GM12801 (cell line): ENCODE measurements around the gene NLRP6.

Experiments
- CTCF ChIP-seq: IDR thresholded peaks from one replicate; pipeline ENCODE4 v1.5.1; 2011; ENCODE audit warnings: control low read depth; ENCODE audit not compliant: insufficient read length; ENCODE audit errors: extremely low read depth

The NLRP6 gene

DNA sequence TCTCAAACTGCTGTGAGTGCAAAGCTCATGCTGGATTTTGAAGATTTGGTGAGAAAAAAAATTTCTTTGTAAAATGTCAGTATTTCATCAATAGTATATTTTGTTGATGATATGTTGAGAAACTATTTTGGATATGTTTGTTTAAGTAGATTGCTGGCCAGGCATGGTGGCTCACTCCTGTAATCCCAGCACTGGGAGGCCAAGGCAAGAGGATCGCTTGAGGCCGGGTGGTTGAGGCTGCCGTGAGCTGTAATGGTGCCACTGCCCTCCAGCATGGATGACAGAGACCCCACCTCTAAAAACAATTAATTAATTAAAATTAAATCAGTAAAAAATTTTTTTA is 49.3 kb downstream of the NLRP6 start:
- no peak for TF ChIP-seq CTCF

DNA sequence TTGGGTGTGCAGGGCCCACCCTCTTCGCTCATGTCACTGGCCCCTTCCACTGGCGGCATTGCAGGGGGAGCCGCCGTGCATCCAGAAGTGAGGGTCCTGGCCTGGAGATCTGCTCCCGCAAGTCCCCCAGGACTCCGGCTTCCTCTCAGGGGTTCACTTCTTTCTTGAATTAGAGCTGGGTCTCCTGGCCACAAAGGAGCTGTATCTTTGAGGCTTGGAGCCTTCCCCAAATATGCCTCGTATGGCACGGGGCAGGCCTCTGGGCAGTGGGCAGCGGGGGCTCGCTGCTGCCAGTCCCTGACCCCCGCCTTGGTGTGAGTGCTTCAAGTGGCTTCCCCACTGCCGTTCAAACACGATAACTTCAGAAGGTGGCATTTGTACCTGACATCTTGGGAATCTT is 49.8 kb downstream of the NLRP6 start:
- no peak for TF ChIP-seq CTCF

GRCh38 chr11:329886-330253 is 51.7 kb downstream of the NLRP6 start:
- no peak for TF ChIP-seq CTCF

GRCh38 chr11:330307-330693 is 52.1 kb downstream of the NLRP6 start:
- no peak for TF ChIP-seq CTCF

- no peak for TF ChIP-seq CTCF
Measured at GRCh38 chr11:330694-331357, 52.6 kb downstream of the NLRP6 start.

GRCh38 chr11:331358-332060 is 53.3 kb downstream of the NLRP6 start:
- TF ChIP-seq CTCF, result no peak

DNA sequence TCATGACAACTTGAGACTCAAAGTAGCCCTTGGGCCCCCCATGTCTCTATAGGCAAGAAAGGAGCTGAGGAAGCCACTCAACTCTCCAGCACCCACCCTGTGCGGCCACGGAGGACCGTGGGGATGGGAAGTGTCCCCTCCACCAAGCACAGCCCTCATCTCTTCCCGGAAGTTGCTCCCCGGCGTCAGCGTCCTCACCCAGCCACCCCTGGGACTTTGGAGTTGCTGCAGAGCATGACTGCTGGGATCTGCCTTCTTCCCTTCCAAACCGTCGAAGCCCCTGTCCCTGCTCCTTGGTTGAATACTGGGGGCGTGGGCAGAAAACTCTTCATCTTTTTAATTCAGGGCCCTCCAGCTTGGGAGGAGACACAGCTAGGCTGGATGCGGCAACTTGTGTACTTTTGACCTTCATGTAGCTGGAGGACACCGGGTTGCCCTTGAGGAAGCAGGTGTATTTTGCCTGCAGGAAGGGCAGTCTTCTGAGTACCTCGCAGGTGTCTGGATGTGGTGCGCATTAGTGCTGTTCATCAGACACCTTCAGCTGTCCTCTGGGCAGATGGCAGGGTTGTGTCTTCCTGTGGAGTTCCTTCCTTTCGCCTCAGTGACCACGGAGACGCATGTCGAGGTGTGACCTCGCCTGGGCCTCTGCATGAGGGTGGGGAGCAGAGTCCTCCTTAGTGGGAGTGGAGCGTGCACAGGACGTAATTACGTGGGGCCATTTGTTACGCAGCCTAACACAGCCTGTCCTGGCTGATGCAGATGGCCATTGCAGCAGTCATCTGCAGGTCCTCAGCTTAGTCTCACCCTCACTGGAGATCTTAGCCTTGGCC is 54.7 kb downstream of the NLRP6 start:
- TF ChIP-seq CTCF, result no peak
